SIG-M5 treated with dmso at 0.1 percent for 504 hours (cell line): Measurements from ENCODE around the gene HAUS2.
"Not testable (repeated sequence)": the region's sequence is repeated elsewhere in the genome, so short reads cannot be mapped to it uniquely, and the experiment has no call there.

ENCODE experiments used
- DNase-seq: peaks from one replicate; lab custom pipeline; 2025; ENCODE audit not compliant: unreplicated experiment; lab: John Stamatoyannopoulos, UW

Gene HAUS2

GRCh38 chr15:42575188-42576039 is 26.8 kb downstream of the HAUS2 start, which contains the start of gene STARD9:
Gene STARD9, plus strand, starts transcription at chr15:42575606. Its CDS starts 110 bp downstream, at chr15:42575716.
- peak; percentile 94 for DNase-seq

- peak; percentile 36 for DNase-seq
Observed at GRCh38 chr15:42576040-42576594, 27.5 kb downstream of the HAUS2 start.

GRCh38 chr15:42576776-42577175 is 28.1 kb downstream of the HAUS2 start:
- DNase-seq = no peak

GRCh38 chr15:42577514-42578031 is 28.9 kb downstream of the HAUS2 start:
- no peak for DNase-seq

GRCh38 chr15:42578984-42579537 is 30.4 kb downstream of the HAUS2 start:
- DNase-seq = no peak

GRCh38 chr15:42581272-42581730 is 32.7 kb downstream of the HAUS2 start:
- peak; percentile 72 for DNase-seq

GRCh38 chr15:42582569-42583375 is 34.1 kb downstream of the HAUS2 start:
- DNase-seq = no peak

GRCh38 chr15:42584031-42584765 is 35.6 kb downstream of the HAUS2 start:
- no peak for DNase-seq

- no peak for DNase-seq
Observed at GRCh38 chr15:42590619-42591237, 42.1 kb downstream of the HAUS2 start.

GRCh38 chr15:42591238-42591934 is 42.7 kb downstream of the HAUS2 start:
- peak; percentile 41 for DNase-seq

GRCh38 chr15:42592716-42593115 is 44.1 kb downstream of the HAUS2 start:
- no peak for DNase-seq

- DNase-seq = no peak
Observed at GRCh38 chr15:42593143-42593542, 44.5 kb downstream of the HAUS2 start.

GRCh38 chr15:42594095-42594494 is 45.5 kb downstream of the HAUS2 start:
- DNase-seq = no peak

GRCh38 chr15:42595626-42596240 is 47.1 kb downstream of the HAUS2 start:
- no peak for DNase-seq

GRCh38 chr15:42601316-42601715 is 52.7 kb downstream of the HAUS2 start:
- DNase-seq = not testable (repeated sequence)

- DNase-seq = no peak
Observed at GRCh38 chr15:42602501-42602900, 53.9 kb downstream of the HAUS2 start.

GRCh38 chr15:42603978-42604377 is 55.3 kb downstream of the HAUS2 start:
- no peak for DNase-seq

- peak; percentile 35 for DNase-seq
Observed at GRCh38 chr15:42604894-42605744, 56.5 kb downstream of the HAUS2 start.
